ENCODE results near the gene ABCF2.

ABCF2 gene

GRCh38 chr7:151175793-151176311, 51.2 kb downstream of the ABCF2 start:
- TF ChIP-seq CTCF (IDR thresholded peaks at IDR 0.05; ENCODE audit: borderline replicate concordance, insufficient read depth, low read depth, low read length), result no peak
- H3K4me3 ChIP-seq (ENCODE audit: low read depth, low read length), result no peak overlapping the region

GRCh38 chr7:151175047-151175792, 51.8 kb downstream of the ABCF2 start:
- TF ChIP-seq CTCF (IDR thresholded peaks at IDR 0.05; ENCODE audit: borderline replicate concordance, insufficient read depth, low read depth, low read length), result no peak

GRCh38 chr7:151174246-151175046, 52.6 kb downstream of the ABCF2 start:
- no peak for TF ChIP-seq CTCF (IDR thresholded peaks at IDR 0.05; ENCODE audit: borderline replicate concordance, insufficient read depth, low read depth, low read length)

More at GRCh38 chr7:151175047-151175792, 51.8 kb downstream of the ABCF2 start:
- H3K4me3 ChIP-seq (ENCODE audit: low read depth, low read length), result no peak overlapping the region

GRCh38 chr7:151173386-151174245, 53.4 kb downstream of the ABCF2 start:
- TF ChIP-seq CTCF (IDR thresholded peaks at IDR 0.05; ENCODE audit: borderline replicate concordance, insufficient read depth, low read depth, low read length), result no peak
- no peak overlapping the region for H3K4me3 ChIP-seq (ENCODE audit: low read depth, low read length)

More at GRCh38 chr7:151174246-151175046, 52.6 kb downstream of the ABCF2 start:
- H3K4me3 ChIP-seq (ENCODE audit: low read depth, low read length), result no peak overlapping the region

GRCh38 chr7:151172273-151173141, 54.5 kb downstream of the ABCF2 start:
- H3K4me3 ChIP-seq (ENCODE audit: low read depth, low read length), result no peak overlapping the region
- TF ChIP-seq CTCF (IDR thresholded peaks at IDR 0.05; ENCODE audit: borderline replicate concordance, insufficient read depth, low read depth, low read length), result peak; percentile 100

GRCh38 chr7:151168787-151169162, 58.2 kb downstream of the ABCF2 start:
- TF ChIP-seq CTCF (IDR thresholded peaks at IDR 0.05; ENCODE audit: borderline replicate concordance, insufficient read depth, low read depth, low read length), result no peak
- H3K4me3 ChIP-seq (ENCODE audit: low read depth, low read length), result no peak overlapping the region
